HG02943 (cell line): Measurements from ENCODE around the gene FRAS1.
"Not testable (repeated sequence)": the region's sequence is repeated elsewhere in the genome, so short reads cannot be mapped to it uniquely, and the experiment has no call there.

Source experiments
- ATAC-seq: cut with Tn5 transposase; IDR thresholded peaks from one replicate; pipeline ENCODE4 v1.9.1; 2021; ENCODE audit warnings: mild to moderate bottlenecking, low read depth, moderate library complexity; ENCODE audit not compliant: unreplicated experiment

Gene FRAS1

DNA sequence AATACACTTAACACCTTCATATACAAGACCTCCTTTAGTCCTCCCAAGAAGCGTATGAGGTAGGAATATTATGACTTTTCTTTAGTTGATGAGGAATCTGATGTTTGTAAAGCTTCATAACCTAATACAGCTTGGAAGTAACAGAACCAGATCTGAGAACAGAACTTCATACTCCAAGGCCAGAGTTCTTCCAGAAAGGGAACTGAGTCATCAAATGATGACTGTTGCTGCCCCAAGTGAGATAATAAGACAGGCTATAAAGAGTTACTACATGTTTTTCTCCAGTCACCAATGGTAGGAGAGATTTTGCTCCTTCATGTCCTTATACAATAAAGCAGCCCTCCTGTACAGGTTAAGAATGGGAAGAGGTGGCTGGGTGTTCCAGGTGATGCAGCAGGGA, 420.2 kb downstream of the FRAS1 start:
- ATAC-seq: no peak

DNA sequence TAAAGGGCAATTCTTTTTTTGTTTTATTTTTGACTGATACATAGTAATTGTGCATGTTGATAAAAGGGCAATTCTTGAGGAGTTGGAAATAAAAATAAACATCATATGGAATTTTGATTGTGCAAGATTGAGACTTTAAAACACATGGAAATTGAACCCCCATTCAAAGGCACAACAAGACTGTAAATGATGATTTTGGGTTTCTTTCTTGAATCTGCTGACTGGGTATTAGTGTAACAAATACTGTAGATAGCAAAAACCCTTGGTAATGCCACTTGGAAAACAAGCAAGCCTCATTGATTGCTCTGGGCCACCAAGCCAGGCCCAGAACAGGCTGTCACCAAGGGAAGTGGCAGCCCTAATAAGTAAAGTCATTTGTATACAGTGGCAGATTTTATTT, 421.4 kb downstream of the FRAS1 start:
- no peak for ATAC-seq

DNA sequence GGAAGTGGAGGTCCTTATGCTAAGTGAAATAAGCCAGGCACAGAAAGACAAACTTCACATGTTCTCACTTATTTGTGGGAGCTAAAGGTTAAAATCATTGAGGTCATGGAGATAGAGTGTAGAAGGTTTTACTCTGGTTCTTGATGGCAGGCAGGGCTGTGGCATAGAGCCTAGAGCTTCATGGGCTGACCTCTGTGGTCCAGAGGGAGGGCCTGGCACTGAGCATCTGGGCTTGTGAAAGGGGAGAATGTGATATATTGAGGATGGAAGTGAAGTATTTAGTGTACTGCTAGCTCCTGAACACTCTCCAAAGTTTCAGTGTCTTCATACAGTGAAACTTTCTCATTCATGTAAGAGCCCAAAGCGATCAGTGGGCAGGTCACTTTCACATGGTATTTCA, 423.2 kb downstream of the FRAS1 start:
- ATAC-seq: no peak

DNA sequence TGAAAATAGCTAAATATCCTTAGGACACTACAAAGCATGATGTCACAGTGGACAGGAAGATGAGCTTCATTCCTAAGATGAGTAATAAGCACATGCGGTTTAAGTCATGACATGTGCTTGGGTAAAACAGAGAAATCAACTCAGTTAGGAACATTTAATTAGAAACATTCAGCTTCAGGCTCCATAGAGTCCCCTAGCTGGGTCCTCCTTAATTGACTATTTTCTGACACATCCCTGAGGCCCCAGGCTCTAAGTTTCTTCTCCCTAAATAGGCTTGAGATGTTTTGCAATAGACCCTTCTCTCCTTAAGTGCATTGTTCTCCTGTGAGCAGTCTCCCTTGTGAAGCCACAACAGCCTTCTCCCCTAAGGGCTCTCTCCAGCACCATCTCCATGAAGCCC, 424.1 kb downstream of the FRAS1 start:
- no peak for ATAC-seq

GRCh38 chr4:78482281-78482680, 425.2 kb downstream of the FRAS1 start:
- no peak for ATAC-seq

GRCh38 chr4:78483811-78484210, 426.7 kb downstream of the FRAS1 start:
- no peak for ATAC-seq

DNA sequence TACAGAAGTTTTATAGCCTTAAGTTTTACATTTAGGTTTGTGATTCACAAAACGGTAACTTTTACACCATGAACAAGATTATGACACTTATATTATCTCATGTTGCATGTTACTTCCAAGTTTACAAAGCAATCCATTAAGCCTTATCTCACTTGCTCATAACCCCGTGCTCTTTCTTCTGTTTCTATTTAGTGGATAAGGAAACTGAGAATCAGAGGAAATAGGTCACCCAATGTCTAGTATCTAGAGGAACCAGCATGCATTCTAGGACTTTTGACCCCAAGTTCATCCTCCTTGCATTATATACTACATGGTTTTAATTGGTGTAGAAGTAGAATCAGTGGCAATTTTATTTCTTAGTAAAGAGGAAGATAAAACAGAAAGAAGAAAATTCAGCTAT, 427.5 kb downstream of the FRAS1 start:
- no peak for ATAC-seq

GRCh38 chr4:78493731-78494130, 436.6 kb downstream of the FRAS1 start:
- ATAC-seq: no peak

GRCh38 chr4:78496021-78496643, 439.0 kb downstream of the FRAS1 start:
- ATAC-seq: no peak

- not testable (repeated sequence) for ATAC-seq
Observed at GRCh38 chr4:78506260-78506659, 449.1 kb downstream of the FRAS1 start.

GRCh38 chr4:78509043-78509442, 451.9 kb downstream of the FRAS1 start:
- ATAC-seq: no peak

DNA sequence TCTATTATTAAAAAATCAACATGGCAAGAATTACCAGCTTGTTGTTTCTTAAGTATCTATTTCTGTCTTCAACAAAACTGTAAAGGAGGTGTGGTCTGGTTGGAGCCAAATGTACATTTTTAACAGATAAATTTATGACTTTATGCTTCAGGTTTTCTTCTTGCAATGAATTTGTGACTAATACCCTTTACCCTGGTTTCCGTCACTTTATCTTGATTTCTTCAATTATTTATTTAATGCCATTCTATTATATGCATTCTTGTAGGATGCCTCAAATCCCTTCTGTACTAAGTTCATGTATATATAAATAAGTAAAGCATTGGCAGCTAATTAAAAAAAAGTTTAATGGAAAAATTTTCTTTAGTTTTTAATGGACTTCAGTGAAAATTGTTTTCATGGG, 453.0 kb downstream of the FRAS1 start:
- no peak for ATAC-seq

DNA sequence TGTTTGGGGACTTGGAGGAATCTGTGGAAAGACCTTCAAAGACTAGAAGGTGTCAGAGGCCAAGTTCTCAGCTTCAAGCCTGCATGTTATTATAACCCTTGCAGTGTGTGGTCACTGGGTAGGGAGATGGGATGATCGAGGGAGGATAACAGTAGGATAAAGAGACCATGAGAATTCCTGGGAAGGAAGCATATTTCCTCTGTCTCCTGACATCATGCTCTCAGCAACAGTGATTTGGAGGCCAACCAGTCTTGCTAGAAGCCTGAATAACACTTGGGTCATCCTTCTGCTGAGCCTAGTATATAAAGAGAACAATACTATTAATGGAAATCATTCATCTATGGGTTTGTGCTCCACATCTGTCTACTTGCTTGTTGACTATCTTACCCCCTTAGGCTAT, 453.6 kb downstream of the FRAS1 start:
- no peak for ATAC-seq

DNA sequence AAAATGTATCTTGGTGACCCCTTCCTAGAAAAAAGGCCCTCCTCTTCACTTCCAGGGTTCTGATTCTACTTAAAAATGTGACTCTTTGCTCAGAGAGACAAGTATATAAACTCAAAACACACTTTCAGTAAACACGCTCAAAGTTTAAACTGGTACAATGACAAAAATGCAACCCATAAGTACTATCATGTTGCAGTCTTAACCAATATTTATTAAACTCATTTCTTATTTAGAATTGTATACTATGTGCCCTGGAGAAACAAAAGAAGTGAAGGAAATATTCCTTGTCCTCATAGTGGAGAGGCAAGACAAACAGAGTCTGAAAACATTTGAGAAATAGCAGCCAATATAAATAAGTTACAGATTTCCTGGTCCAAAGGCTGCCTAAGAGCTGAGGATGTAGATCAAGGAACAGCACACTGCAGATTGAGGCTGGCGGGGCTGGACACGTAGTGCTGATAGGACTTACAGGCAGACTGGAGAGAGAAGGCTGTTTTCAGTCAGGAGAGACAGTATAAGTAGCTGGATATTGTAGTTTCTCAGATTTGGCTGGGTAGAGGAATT, 455.3 kb downstream of the FRAS1 start:
- no peak for ATAC-seq

DNA sequence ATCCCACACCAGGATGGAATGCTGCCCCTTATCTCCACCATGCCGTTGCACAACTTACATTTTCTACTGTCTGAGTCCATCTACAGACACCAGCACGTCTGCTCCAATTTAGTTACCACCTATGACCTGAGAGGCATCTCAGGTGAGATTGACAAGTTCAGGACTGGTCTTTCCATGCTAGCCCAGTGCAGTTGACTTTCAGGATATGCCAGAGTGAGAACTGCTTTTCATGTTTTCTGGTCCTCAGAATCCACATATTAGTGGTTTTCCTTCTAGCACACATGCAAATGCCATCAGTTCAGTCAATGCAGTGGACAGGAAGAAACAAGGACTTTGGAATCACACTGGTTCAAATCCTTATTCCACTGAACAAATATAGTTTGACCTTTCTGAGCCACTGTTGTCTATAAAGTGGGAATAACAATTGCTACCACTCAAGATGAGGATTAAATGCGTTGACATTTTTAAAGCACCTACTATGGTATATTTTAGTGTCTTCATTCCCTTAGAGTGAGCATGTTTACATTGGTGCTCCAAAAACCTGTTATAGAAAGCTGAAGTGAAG, 456.4 kb downstream of the FRAS1 start:
- no peak for ATAC-seq

GRCh38 chr4:78517050-78517652, 460.0 kb downstream of the FRAS1 start:
- no peak for ATAC-seq

DNA sequence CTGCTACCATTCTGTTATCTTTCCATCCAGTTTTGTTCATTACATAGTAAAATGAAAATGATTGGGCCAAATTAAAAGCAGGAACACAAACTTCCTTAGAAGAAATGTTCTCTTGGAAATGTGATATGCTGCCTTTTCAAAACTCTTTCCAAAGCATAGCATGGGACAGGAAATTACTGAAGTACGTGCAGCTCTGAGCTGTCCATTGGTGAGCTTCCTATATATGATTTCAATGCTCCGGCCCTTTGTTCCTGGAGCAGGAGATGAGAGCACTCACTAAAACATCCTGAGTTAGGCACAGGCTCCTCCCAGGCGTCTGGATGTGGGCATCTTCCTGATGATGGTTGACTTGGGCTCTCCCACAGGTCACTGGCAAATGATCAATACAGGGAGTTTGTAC, 461.4 kb downstream of the FRAS1 start:
- ATAC-seq: no peak

DNA sequence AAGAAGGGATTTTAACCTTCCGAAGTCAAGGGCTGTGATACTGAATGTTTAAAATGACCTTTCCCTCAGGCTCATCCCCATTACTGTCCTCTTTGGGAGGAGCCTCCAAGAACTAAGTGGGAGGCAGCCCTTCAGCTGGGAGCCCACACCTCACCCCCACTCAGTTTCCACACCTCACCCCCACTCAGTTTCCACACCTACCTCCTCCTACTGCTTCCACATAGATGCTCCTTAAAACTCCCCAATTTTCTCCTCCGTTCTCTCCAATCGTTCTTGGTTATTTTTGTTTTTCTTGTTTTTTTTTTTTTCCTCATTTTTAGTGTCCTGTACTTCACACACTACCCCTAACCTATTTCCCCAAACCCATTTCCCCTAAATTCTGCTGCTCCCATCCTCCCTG, 462.8 kb downstream of the FRAS1 start:
- no peak for ATAC-seq

- ATAC-seq: no peak
Observed at GRCh38 chr4:78520808-78521226, 463.7 kb downstream of the FRAS1 start.

DNA sequence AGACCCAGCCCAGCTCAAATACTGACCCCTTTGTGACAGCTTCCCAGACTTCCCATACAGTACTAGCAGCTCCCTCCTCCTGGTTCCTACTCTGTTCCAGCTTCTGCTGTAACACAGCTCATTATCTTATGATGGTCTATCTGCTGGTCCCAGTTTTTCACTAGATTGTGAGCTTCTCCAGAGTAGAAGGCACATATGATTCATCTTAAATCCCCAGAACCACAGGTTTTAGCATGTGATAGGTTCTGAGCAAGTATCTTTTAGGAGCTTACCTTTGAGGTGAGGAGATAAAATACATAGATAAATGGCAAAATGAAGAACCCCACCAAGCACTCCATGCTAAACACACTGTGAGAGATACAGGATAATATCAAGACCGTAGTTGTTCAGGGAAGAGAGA, 466.9 kb downstream of the FRAS1 start:
- no peak for ATAC-seq

DNA sequence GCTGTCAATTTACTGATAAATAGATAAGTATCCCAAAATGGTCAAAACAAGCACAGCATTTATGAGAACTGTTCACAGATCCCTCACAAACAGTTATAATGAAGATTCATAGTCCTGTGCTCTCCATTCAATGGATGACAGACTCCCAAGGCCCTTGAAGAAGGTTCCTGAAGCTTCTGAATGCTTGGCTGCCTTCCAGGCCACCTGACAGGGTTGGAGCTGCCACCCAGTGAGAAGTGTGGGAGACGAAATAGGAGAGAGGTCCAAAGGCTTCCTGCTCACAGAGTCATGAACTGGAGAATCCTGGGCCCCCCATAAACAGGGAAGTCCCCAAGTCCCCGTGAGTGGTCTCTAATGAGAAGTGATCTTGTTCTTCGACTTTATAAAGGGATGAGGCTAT, 468.4 kb downstream of the FRAS1 start:
- no peak for ATAC-seq

DNA sequence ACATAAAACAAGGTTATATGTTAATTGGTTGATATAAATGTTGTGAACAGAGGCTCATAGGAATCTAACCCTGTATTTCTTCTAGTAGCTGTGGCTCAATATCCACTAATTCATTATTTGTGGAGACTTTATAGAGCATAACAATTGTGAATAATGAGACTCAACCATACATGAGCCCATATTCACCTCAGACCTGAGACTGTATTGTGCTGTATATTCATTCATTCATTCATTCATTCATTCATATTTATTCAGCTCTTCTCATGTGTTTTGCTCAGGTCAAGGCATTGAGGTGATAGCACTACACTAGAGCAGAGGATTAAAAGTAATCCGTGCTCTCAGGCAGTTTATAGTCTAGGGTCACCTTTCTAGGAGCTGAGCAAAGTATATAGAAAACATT, 470.0 kb downstream of the FRAS1 start:
- ATAC-seq: no peak
